AG09309 (cell line): ENCODE results near the gene PLCB4.
A peak's percentile ranks its signal among the peaks of the same experiment; 100 is the strongest.

ENCODE experiments used
- DNase-seq: peaks from one replicate; pipeline ENCODE4 v3.0.0-alpha.2; 2010; ENCODE audit warnings: low read depth
- H3K4me3 ChIP-seq: 2 replicates; pipeline ENCODE4 v1.5.1; 2011; ENCODE audit warnings: mild to moderate bottlenecking, low read depth, low read length, moderate library complexity; ENCODE audit not compliant: control insufficient read depth
- TF ChIP-seq, protein P1 (sequence below): IDR thresholded peaks from 2 replicates; pipeline ENCODE4 v1.5.1; 2011; ENCODE audit warnings: mild to moderate bottlenecking, low read depth, low read length, inconsistent platforms; ENCODE audit not compliant: insufficient read depth, control insufficient read depth; ENCODE audit errors: missing control alignments

Gene PLCB4

DNA sequence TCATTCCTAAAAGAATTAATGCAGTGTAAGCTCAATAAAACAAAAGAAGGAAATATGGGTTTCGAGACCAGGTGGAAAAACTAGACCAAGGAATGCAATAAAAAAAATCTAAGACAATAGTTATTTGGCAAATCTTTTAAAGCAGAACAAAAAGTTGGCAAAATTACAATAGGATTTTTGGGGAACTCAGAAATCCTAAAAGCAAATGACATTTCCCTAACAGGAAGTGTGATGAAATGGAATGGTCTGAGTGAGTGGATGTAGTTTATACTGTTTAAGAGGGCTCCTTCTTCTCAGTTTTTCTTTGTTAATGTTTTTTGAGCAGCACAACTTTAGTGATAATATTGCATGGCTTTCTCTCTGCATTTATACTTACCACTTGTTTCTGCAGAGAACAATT lies 190.0 kb downstream of the PLCB4 start:
- TF ChIP-seq, protein P1, sequence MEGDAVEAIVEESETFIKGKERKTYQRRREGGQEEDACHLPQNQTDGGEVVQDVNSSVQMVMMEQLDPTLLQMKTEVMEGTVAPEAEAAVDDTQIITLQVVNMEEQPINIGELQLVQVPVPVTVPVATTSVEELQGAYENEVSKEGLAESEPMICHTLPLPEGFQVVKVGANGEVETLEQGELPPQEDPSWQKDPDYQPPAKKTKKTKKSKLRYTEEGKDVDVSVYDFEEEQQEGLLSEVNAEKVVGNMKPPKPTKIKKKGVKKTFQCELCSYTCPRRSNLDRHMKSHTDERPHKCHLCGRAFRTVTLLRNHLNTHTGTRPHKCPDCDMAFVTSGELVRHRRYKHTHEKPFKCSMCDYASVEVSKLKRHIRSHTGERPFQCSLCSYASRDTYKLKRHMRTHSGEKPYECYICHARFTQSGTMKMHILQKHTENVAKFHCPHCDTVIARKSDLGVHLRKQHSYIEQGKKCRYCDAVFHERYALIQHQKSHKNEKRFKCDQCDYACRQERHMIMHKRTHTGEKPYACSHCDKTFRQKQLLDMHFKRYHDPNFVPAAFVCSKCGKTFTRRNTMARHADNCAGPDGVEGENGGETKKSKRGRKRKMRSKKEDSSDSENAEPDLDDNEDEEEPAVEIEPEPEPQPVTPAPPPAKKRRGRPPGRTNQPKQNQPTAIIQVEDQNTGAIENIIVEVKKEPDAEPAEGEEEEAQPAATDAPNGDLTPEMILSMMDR, result no peak
- no peak overlapping the region for H3K4me3 ChIP-seq
- no peak for DNase-seq

DNA sequence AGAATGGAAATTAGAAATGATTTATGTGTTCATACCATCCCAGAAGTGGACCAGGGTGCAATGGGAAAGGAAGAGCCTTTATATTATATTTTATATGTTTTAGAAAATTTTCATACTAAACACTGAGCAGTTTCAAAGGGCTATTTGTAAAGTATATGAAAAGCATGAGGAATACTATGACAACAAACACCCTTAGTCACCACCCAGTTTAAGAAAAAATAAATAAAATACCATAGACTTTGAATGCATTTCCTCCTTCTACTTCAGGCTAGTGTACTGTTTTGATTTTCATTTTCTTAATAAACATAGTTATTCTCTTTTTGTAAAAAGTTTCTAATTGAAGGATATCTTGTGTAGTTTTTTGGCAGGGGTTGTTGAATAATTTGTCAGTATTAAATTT lies 191.1 kb downstream of the PLCB4 start:
- H3K4me3 ChIP-seq, result no peak overlapping the region
- DNase-seq, result no peak
- TF ChIP-seq, protein P1, result no peak

DNA sequence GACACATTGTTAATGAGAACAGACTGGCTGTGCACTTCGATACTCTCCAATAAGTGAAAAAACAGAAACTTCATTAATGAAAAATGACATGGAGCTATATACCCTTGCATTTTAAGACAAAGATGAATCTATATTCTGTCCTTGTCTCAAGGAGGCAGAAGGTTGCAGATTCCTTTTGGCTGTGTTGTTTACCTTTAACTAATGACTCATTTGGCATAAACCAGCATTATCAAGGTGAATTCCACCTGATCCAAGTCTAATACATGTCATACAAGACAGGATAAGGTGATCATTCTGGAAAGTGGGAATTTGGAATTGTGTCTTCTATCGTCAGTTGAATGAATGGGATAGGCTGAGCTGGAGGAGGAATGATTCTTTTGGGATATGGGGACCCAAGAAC lies 192.9 kb downstream of the PLCB4 start:
- no peak for DNase-seq

DNA sequence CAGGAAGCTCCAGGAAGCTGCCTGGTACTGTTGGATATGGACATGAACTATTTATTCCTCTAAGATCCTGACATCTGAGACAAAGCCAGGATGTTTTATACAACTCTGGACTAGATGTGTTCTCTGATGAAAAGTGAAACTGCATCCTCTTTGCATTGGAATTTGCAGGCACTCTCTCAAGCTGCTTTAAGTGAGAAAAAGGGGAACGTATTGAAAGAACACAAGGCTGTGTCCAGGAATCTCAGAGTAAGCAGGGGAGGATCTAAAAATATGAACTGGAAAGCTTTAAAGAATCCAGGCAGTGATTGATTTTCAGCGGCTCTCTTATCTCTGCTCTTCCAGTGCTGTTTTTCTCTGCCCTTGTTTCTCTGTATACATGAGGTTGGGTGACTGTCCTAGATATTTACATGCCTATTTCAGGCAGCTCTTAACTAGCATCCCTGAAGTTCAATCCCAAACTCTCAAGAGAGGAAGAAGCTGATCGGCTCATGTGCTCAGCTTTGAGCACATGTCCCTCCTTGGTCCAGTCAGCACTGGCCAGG lies 193.8 kb downstream of the PLCB4 start:
- DNase-seq, result no peak

More for the DNA sequence above, 192.9 kb downstream of the PLCB4 start:
- TF ChIP-seq, protein P1, result no peak
- H3K4me3 ChIP-seq, result no peak overlapping the region

DNA sequence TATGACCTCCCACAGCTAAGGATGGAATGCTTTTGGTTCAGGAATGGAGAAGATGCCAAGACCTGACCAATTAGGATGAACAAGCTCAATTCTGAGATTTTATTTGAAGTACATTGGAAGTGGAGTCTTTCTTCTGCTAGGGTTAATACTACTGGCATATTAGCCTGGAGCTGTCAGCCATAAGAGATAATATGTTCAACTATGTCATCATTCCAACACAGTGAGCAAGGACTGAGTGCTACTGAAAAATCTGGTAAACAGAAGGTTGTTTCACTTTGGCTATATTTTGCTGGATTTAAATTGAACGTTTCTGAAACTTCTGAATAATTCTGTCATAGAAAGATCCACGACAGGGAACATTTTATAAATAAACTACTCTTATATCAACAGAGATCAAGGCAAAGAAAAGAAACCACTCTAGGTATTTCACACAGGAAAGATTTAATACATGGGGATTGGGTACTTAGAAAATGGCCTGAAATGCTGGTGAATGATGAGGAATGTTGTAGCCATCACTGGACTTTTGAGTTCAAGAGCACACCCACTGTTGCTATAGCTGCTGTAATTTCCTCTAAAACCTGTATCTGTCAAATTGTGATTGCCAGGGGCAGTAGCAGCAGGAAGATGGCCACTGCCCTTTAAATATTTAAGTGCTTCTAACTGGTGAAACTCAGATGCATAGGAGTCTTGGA lies 200.5 kb downstream of the PLCB4 start:
- no peak overlapping the region for H3K4me3 ChIP-seq
- peak; percentile 23 for DNase-seq
- TF ChIP-seq, protein P1, result no peak

More for the DNA sequence above, 193.8 kb downstream of the PLCB4 start:
- TF ChIP-seq, protein P1, result no peak
- no peak overlapping the region for H3K4me3 ChIP-seq

DNA sequence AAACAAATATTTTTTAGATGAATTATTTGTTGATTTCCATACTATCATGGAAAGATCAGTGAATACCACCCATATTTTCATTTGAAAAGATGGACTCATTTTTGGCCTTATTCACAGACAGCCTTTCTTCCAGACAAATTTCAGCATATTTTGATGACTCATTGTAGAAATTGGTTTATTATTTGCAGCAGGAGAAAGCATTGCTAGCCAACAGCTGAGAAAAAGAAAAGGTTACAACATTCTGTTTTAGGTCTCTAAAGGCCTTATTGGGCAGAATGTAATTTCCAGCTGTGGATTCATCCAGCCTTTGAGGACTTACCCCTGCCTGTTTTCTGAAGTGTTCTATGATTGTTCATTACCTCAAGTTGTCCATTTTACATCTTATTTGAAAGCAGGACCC lies 201.9 kb downstream of the PLCB4 start:
- TF ChIP-seq, protein P1, result no peak
- DNase-seq, result peak; percentile 56

DNA sequence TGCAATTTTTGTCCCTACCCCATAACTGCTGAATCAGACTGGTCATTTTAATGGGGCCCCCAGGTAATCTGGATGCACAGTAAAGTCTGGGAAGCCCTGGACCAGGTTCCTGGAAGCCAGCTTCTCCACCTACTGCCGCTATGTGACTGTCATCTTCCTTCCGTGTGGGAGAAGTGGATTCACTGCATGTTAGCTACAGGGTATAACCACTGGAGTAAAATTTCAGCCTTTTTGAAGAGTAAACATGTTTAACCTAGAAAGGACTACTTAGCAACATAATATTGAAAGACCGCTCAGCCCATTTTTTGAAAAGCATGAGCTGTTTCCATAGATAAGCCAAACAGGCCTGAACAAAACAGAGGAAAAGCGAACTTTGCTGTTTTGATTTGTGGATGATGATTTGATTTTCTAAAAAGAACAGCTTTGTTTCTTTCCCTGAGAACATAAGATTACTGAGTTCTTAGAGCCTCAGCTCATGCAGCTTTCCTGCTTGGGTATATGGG lies 208.1 kb downstream of the PLCB4 start:
- TF ChIP-seq, protein P1, result no peak
- no peak overlapping the region for H3K4me3 ChIP-seq
- DNase-seq, result no peak

More for the DNA sequence above, 201.9 kb downstream of the PLCB4 start:
- no peak overlapping the region for H3K4me3 ChIP-seq
